ENCODE measurements around the gene DNAJB6.

- TF ChIP-seq CTCF (IDR thresholded peaks at IDR 0.05; ENCODE audit: insufficient read depth, low read length, poor library complexity, severe bottlenecking): no peak
- no peak for TF ChIP-seq EZH2phosphoT487 (conservative IDR thresholded peaks at IDR 0.05; ENCODE audit: low read length)
Observed at GRCh38 chr7:157457355-157458253, 120.8 kb downstream of the DNAJB6 start.
